BE2C (cell line): ENCODE results near the gene TENM4.

Source experiments
- DNase-seq: peaks from one replicate; pipeline ENCODE4 v3.0.0-alpha.2; 2020
- H3K27me3 ChIP-seq: fragments of 250-450 bp; sonication (Bioruptor Pico); 2 replicates; pipeline ENCODE4 v1.5.1; 2020; ENCODE audit warnings: mild to moderate bottlenecking
- H3K36me3 ChIP-seq: fragments of 250-450 bp; sonication (Bioruptor Pico); 2 replicates; pipeline ENCODE4 v1.5.1; 2020; ENCODE audit warnings: mild to moderate bottlenecking
- H3K4me1 ChIP-seq: fragments of 250-450 bp; sonication (Bioruptor Pico); 2 replicates; pipeline ENCODE4 v1.5.1; 2020
- H3K4me3 ChIP-seq: 2 replicates; pipeline ENCODE4 v1.5.1; 2011; ENCODE audit warnings: low read depth, low read length
- H3K9me3 ChIP-seq: fragments of 250-450 bp; sonication (Bioruptor Pico); 2 replicates; pipeline ENCODE4 v1.5.1; 2020
- CTCF ChIP-seq: IDR thresholded peaks from 2 replicates; pipeline ENCODE4 v1.5.1; 2012; ENCODE audit warnings: mild to moderate bottlenecking, low read depth, low read length

The TENM4 gene

DNA sequence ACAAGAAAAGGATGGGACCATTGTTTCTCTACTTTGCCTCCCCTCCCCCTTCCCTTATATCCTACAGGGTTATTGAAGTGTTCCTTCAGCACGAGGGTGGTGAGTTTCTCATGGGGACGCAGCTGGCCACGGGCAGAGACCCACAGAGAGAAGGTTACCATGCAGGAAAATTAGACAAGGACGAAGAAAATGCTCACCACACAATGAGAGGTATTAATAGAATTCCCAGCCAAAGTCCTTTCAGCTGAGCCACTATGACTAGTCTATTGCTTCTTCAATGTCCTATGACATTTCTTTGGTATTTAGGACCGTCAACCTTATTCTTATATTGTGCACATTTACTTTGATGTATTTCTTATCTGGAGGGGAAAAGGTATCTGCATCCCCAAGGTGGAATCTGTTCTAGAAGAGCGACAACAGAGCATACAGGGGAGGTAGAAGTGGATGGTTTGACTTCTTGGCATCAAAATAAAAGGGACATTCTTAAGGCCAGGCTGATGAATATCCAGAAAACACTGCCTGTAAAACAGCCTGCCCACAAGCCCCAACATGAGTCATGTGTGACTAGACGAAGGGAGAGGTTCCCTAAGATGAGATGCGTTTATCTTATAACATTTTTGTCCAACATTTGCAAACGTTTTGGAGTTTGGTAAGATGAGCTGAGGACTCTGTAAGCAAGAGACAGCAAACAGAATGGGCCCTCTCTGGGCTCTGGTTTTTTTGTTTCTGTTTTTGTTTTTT lies 656.3 kb downstream of the TENM4 start:
- Histone ChIP-seq H3K36me3 (peaks cover 32% of the 10 kb centered on the region), H3K9me3 (no peaks in the 10 kb centered on the region; the same call in 1 of the 2 replicates), H3K4me1 (peaks cover 10% of the 10 kb centered on the region), H3K4me3 (no peak overlapping the region), H3K27me3 (no peaks in the 10 kb centered on the region)
- DNase-seq = no peak
- TF ChIP-seq CTCF = no peak

GRCh38 chr11:78783846-78784245 lies 657.0 kb downstream of the TENM4 start:
- Histone ChIP-seq H3K36me3 (peaks cover 30% of the 10 kb centered on the region), H3K9me3 (no peaks in the 10 kb centered on the region; the same call in 1 of the 2 replicates), H3K4me3 (no peak overlapping the region), H3K4me1 (peaks cover 10% of the 10 kb centered on the region), H3K27me3 (no peaks in the 10 kb centered on the region)
- DNase-seq = no peak
- TF ChIP-seq CTCF = no peak

DNA sequence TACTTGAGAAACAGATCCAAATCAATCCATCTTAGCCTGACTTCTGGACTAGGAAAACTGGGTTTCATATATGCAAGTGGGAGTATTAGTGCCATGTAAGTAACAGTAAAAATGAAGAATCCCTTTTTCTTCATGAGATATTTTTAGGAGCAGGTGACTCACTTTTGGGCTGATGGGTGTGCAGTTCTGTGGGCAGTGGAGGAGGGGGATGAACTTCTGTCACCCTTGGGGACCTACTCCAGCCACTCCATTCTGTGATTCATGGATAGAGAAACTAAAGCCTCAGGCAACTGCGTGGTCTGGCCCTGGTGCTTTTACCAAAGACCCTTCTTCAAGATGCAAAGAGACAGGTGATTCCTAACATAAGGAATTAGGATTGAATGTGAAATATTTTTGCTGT lies 657.5 kb downstream of the TENM4 start:
- H3K9me3 ChIP-seq = no peaks in the 10 kb centered on the region; the same call in 1 of the 2 replicates
- peaks cover 32% of the 10 kb centered on the region for H3K36me3 ChIP-seq
- H3K4me3 ChIP-seq = no peak overlapping the region
- TF ChIP-seq CTCF = no peak
- peaks cover 10% of the 10 kb centered on the region for H3K4me1 ChIP-seq
- no peak for DNase-seq
- H3K27me3 ChIP-seq = no peaks in the 10 kb centered on the region

- Histone ChIP-seq H3K4me3 (no peak overlapping the region), H3K27me3 (no peaks in the 10 kb centered on the region), H3K9me3 (no peaks in the 10 kb centered on the region; the same call in 1 of the 2 replicates), H3K4me1 (peaks cover 10% of the 10 kb centered on the region), H3K36me3 (peaks cover 30% of the 10 kb centered on the region)
- DNase-seq = no peak
- no peak for TF ChIP-seq CTCF
Measured at GRCh38 chr11:78782725-78783124, 658.1 kb downstream of the TENM4 start.

DNA sequence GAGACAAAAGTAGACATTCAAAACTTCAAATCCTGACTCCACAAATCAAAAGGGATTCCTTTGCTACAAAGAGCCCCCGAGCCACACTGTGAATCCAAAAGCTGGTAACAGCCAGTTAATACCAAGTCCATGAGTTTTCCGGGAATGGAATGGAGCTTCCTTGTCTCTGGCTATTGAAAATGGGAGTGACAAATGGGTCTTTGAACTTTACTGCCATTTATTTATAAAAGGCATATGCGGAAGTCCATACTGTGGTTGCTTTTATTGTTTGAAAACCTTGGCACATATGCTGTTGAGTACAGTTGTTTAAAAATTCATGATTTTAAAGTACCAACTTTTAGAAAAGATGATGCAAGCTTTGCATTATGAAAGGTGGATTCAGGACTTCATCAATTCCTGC lies 659.9 kb downstream of the TENM4 start:
- Histone ChIP-seq H3K4me3 (no peak overlapping the region), H3K4me1 (peaks cover 4% of the 10 kb centered on the region), H3K36me3 (peaks cover 21% of the 10 kb centered on the region), H3K9me3 (no peaks in the 10 kb centered on the region; the same call in 1 of the 2 replicates), H3K27me3 (no peaks in the 10 kb centered on the region)
- DNase-seq = no peak
- TF ChIP-seq CTCF = no peak

DNA sequence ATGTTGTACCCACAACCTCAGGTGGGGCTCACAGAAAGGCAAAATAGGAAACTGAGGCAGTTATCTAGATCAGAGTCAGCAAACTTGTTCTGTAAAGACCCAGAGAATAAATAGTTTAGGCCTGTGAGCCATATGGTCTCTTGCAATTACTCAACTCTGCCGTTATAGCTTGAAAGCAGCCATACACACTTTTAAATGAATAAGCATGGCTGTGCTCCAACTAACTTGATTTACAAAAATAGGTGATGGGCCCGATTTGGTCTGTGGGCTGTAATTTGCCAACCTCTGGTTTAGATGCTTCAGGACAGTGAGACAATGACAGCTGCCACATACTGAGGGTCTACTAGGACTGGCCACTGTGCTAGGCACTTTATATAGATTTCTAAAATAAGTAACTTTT lies 667.3 kb downstream of the TENM4 start:
- Histone ChIP-seq H3K4me1 (peaks cover 10% of the 10 kb centered on the region), H3K9me3 (no peaks in the 10 kb centered on the region), H3K4me3 (no peak overlapping the region), H3K36me3 (peaks cover 28% of the 10 kb centered on the region), H3K27me3 (no peaks in the 10 kb centered on the region)
- no peak for TF ChIP-seq CTCF
- DNase-seq = no peak
